ENCODE measurements around the gene SULF2.

GRCh38 chr20:47782076-47782475, 3.2 kb downstream of the SULF2 start:
- TF ChIP-seq CTCF (conservative IDR thresholded peaks at IDR 0.05) (no peak), EZH2 (IDR thresholded peaks at IDR 0.05; ENCODE audit: low read depth) (no peak)

Data from PC-9 (cell line).